GM21515 (cell line): ENCODE results near the gene SDHA.
"Not testable (repeated sequence)": the region's sequence is repeated elsewhere in the genome, so short reads cannot be mapped to it uniquely, and the experiment has no call there.

ENCODE experiments used
- ATAC-seq: cut with Tn5 transposase; IDR thresholded peaks from one replicate; pipeline ENCODE4 v1.9.1; 2021; ENCODE audit not compliant: unreplicated experiment

SDHA gene

DNA sequence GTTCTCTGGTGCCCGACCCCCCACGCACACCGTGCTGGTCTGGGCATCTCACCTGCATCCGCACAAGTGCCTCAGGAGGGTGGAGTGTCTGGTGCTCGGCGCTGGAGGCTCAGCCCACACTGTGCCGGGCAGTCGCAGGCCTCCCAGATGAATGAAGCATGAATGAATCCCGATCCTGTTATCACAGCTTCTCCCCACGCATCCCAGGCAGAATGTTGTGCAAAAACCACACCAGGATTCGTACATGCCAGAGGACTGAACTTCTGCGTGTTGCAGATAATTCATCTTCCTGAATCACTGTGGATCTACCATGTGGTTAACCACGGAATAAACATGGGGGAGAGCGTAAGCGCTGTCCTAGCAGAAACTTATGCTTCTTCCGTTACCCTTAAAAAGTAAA lies 78.8 kb downstream of the SDHA start:
- ATAC-seq = not testable (repeated sequence)

DNA sequence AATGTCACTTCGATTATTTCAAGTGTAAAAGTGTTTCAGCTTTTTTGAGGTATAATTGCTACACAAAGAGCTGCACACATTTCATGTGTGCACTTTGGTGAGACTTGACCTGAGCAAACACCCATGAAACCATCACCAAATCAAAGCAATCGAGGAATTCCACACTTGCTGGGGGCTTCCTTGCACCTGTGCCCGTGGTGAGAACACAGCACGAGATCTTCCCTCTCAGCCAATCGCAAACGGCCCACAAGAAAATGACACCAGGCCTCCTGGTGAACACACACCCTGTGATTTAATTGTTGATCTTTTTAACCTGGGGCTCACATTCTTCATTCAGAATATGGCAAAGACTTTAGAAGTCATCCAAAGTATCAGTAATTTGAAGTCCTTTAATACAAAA lies 79.3 kb downstream of the SDHA start:
- ATAC-seq = not testable (repeated sequence)

DNA sequence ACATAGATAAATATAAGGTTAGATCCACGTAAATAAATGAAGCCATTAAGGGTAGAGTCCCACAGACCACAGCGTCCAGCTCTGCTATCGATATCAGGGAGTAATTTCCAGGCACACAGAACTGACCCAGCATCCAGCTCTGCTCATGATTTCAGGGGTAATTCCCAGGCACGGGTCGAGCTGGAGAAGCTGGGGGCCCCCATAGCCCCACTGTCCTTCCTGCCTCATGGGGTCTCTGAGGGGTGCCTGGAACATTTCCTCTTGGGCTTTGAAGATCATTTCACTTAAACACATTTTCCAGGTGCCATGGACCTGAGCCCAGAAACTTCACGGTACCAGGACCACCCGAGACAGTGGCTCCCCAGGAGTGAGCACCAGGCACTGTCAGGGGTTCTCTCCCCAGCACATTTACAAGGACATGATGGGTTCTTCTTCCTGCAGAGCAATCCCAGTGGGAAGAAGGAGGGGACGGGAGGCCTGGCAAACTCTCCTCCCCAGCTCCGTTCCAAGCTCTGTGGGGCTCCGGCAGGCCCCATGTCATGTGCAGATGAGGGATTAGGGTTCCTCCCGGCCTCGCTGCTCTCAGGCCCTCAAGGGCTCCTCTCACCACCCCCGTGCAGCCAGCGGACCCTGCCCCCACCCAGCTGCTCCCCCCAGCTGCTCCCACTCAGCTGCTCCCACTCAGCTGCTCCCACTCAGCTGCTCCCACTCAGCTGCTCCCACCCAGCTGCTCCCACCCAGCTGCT lies 80.0 kb downstream of the SDHA start:
- not testable (repeated sequence) for ATAC-seq

DNA sequence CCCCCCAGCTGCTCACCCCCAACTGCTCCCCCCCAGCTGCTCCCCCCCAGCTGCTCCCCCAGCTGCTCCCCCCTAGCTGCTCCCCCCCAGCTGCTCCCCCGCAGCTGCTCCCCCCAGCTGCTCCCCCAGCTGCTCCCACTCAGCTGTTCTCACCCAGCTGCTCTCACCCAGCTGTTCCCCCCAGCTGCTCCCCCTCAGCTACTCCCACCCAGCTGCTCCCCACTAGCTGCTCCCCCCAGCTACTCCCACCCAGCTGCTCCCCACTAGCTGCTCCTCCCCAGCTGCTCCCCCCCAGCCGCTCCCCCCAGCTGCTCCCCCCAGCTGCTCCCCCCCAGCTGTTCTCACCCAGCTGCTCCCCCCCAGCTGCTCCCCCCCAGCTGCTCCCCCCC lies 80.6 kb downstream of the SDHA start:
- ATAC-seq = no peak

DNA sequence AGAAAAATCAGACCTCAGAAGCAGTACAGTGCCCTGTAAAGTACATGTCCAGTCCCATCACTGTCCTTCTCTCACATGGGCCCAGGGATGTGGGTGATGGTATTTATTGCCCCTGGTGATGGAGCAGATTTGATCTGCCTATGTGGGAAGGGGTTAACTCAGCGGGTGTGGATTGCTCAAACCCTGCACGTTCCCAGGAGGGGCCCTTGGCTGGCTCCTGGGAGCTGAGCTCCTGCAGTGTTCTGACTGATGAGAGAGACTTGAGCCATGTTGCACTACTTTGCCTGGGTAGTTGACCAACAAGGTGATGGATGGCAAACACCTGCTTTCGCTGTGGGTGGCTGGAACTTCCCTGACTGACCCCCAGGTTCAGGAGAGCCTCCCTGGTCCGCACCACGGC lies 81.8 kb downstream of the SDHA start:
- ATAC-seq = not testable (repeated sequence)

DNA sequence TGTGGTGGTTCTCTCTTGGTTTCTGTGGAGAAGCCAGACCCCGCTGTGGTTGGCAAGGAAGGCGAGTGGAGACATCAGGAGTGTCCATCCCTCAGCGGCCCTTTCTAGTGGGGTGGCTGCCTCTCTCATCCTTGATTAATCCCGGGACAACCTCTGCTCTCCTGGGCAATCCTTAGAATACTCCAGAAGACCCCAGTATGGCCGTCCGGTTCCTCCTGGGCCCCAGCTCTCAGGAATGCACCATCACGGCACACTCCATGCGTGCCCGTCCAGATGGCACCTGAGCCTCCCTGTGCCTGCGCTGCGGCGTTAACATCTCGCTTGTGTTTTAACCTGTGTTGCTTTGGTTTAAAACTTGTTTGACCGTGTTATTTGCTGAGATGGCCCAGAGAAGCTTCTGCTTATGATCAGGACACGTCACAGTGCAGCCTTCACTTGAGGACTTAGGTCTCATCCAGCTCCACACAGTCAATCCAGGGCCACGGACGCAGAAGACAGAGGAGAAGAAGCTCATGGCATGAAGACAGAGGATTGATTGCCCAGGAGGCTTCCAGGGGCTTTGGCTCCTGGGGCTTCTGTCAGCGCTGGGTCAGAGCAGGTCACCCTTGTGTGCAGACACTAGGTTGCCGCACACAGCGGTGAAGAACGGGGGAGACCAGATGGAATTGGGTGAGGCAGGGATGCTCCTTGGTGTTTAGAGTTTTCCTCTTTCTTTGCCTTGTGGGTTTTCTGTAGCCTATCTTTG lies 82.7 kb downstream of the SDHA start:
- ATAC-seq = not testable (repeated sequence)

DNA sequence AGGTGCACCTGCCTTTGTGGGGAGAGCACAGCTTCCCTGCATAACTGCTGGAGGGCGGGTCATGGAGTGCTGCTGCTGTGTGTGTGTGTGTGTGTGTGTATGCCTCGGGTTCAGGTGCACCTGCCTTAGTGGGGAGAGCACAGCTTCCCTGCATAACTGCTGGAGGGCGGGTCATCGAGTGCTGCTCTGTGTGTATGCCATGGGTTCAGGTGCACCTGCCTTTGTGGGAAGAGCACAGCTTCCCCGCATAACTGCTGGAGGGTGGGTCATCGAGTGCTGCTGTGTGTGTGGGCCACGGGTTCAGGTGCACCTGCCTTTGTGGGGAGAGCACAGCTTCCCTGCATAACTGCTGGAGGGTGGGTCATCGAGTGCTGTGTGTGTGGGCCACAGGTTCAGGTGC lies 84.3 kb downstream of the SDHA start:
- ATAC-seq = not testable (repeated sequence)

DNA sequence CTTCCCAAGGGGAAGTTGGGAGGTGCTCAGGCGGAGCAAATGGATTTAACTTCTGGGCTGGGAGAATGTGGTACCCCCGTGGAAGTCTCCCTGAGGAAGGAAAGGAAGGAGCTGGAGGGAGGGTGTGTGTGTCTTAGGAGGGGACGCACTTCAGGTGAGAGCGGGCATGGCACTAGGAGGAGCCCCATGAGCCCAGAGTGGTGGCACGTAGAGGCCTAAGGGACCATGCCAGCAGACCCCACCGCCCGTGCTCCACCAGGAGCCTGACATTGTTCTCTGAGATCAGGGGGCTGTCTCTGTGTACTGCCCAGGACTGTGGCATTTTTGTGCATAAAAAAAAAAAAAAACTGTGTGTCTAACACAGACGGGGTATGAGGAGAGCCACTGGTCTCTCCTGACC lies 84.8 kb downstream of the SDHA start:
- ATAC-seq = no peak

DNA sequence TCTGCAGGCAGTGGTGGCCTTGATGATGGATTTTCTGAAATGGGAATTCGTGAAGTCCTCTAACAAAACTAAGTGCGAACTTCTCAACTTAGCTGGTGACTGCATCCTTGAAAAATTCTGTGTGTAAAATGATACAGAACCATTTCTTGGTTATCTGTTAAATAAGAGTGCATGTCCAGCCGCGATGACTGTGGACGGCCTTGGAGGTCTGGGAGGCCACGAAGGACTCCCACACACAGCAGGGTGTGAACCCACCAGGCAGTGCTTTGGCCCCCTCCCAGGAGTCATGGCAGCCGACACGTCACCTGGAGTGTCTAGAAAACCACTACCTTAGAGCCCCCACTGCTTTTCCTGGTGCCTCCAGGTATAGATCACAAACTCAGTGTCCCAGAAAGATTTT lies 85.6 kb downstream of the SDHA start:
- ATAC-seq = not testable (repeated sequence)

DNA sequence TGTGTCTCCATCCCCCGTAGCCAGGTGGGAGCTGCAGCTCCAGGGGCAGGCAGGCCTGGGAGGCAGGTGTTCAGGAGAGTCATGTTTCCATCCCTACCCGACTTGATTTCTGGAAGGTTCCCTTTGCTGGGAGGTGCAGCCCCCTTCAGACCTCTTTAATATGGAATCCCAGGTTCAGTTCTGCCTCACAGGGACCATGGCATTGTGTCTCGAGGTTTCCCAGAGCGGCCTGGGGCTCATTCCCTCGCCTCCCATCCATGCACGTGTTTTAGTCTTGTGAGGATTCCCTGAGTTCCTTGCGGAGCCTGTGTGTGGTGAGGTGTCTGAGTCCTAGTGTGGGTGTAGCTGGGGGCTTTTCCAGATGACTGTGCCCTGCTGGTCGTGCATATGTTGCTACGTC lies 86.9 kb downstream of the SDHA start:
- no peak for ATAC-seq

DNA sequence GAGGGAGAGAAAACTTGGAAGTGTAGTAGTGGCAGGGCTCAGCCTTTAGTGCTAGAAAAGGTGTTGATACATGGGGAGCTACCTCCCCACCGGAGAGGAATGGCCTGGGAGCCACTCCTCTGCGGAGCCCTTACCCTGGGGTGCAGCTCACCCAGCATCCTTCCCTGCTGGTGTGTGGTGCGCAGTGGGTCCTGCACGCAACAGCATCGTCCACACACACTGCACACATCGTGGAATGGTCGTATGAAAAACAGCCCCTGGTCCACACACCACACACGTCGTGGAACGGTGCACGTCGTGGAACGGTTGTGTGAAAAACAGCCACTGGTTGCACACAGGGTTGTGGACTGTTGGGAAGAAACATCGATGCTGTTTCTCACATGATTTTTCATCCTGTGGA lies 87.3 kb downstream of the SDHA start:
- no peak for ATAC-seq

DNA sequence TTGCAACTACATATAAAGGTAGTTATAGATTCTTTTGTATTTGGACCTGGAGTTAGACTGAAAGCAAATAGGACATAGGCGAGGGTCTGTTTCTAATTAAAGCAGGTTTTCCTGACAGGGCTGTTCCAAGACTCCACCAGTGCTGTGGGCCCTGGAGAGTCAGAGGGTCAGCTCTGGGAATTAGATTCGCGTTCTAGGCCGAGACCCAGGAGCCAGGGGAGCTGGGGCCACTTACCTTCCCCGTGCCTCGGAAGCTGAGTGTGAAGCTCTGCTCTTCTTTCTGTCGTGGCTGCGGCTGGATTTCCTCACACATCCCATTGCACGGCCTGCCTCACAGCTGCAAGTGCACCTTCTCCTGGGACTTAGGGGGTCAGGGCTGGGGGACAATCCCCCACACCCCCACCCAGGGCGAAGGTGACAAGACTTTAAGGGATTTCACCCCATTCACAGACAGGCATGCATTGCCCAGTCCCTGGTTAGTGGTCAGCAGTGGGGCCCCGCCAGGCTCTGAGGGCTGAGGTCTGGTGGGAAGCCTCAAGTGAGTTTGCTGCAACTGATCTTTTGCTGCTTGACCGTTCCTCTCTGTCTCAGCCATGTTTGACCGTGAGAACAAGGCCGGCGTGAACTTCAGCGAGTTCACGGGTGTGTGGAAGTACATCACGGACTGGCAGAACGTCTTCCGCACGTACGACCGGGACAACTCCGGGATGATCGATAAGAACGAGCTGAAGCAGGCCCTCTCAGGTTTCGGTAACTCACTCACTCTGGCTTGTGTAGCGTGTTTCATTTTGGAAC lies 88.1 kb downstream of the SDHA start:
- ATAC-seq = no peak
